HL-60/S4 treated with phorbol 12-myristate 13-acetate at 8.2 ng/mL for 4 days and 3 days (cell line): ENCODE measurements around the gene MST1R.
"Not testable (repeated sequence)": the region's sequence is repeated elsewhere in the genome, so short reads cannot be mapped to it uniquely, and the experiment has no call there.

Experiments
- in situ Hi-C: fragments of 300-500 bp; cut with MboI; formaldehyde crosslinking; loops from 2 replicates; pipeline ENCODE4 v1.15.0; 2022; ENCODE audit warnings: low sequenced_read_pairs

Gene MST1R

GRCh38 chr3:49912881-49913281, 9.2 kb upstream of the MST1R start:
- in situ Hi-C loops = no loop called here

- in situ Hi-C loops = no loop called here
These were observed 7.9 kb upstream of the MST1R start for GRCh38 chr3:49911611-49912010.

GRCh38 chr3:49911124-49911420, 7.4 kb upstream of the MST1R start:
- in situ Hi-C loops = no loop called here

- in situ Hi-C loops = no loop called here
These were observed 6.9 kb upstream of the MST1R start for GRCh38 chr3:49910409-49911123.

- in situ Hi-C loops = no loop called here
These were observed 4.9 kb upstream of the MST1R start for GRCh38 chr3:49908373-49909199.

- in situ Hi-C loops = no loop called here
These were observed 2.5 kb upstream of the MST1R start for GRCh38 chr3:49906073-49906743.

GRCh38 chr3:49904448-49904847, 775 bp upstream of the MST1R start:
- in situ Hi-C loops = not testable (repeated sequence)

GRCh38 chr3:49902511-49903345, 945 bp downstream of the MST1R start:
- in situ Hi-C loops = no loop called here

GRCh38 chr3:49901366-49902339, 2.0 kb downstream of the MST1R start:
- in situ Hi-C loops = no loop called here

GRCh38 chr3:49900491-49901153, 3.1 kb downstream of the MST1R start:
- in situ Hi-C loops = no loop called here

- in situ Hi-C loops = no loop called here
These were observed 3.9 kb downstream of the MST1R start for GRCh38 chr3:49899815-49900214.

GRCh38 chr3:49898991-49899390, 4.7 kb downstream of the MST1R start:
- in situ Hi-C loops = no loop called here

GRCh38 chr3:49896345-49896744, 7.3 kb downstream of the MST1R start:
- in situ Hi-C loops = no loop called here

- in situ Hi-C loops = no loop called here
These were observed 7.9 kb downstream of the MST1R start for GRCh38 chr3:49895791-49896190.

GRCh38 chr3:49889296-49889695, 14.4 kb downstream of the MST1R start:
- in situ Hi-C loops = no loop called here

GRCh38 chr3:49886922-49887265, 16.8 kb downstream of the MST1R start:
- in situ Hi-C loops = no loop called here

- in situ Hi-C loops = no loop called here
These were observed 19.7 kb downstream of the MST1R start for GRCh38 chr3:49883998-49884397.

- in situ Hi-C loops = no loop called here
These were observed 21.5 kb downstream of the MST1R start for GRCh38 chr3:49882166-49882565.

GRCh38 chr3:49880581-49881315, 22.9 kb downstream of the MST1R start:
- in situ Hi-C loops = no loop called here
